Tibial artery (tissue), 4 donors: ENCODE results near the gene ZNF576.
"Not testable (repeated sequence)": the region's sequence is repeated elsewhere in the genome, so short reads cannot be mapped to it uniquely, and the experiment has no call there.

Experiments
- DNase-seq, 2 donors: peaks; one replicate each; pipeline ENCODE4 v3.0.0-alpha.2; 2019
- H3K27ac ChIP-seq, 2 donors: fragments of 200-600 bp; sonication (generic) in 1 of 2; 1 replicate in 1 of 2; 2 replicates in 1 of 2; pipeline ENCODE4 v1.5.1; 2018 to 2019; ENCODE audit warnings: mild to moderate bottlenecking in 1 of 2
- H3K27me3 ChIP-seq, 2 donors: fragments of 200-600 bp; sonication (generic) in 1 of 2; one replicate each; pipeline versions ENCODE4 v1.5.1 to v1.6.0; 2016 to 2019
- H3K36me3 ChIP-seq, 3 donors: fragments of 200-600 bp; sonication (generic) in 2 of 3; one replicate each; pipeline ENCODE4 v1.5.1; 2016 to 2019; ENCODE audit warnings: mild to moderate bottlenecking in 2 of 3
- H3K4me1 ChIP-seq, 4 donors: fragments of 200-600 bp; sonication (generic) in 2 of 4; 1 replicate in 3 of 4; 2 replicates in 1 of 4; pipeline ENCODE4 v1.5.1; 2016 to 2019
- H3K4me3 ChIP-seq, 2 donors: fragments of 200-600 bp; sonication (generic) in 1 of 2; 1 replicate in 1 of 2; 2 replicates in 1 of 2; pipeline ENCODE4 v1.5.1; 2018 to 2019; ENCODE audit warnings: mild to moderate bottlenecking in 2 of 2
- H3K9me3 ChIP-seq, 3 donors: fragments of 200-600 bp; sonication (generic) in 1 of 3; one replicate each; pipeline ENCODE4 v1.5.1; 2016 to 2019
- CTCF ChIP-seq, 2 experiments: fragments of 200-600 bp in 1 of 2; fragments of 450-650 bp in 1 of 2; IDR thresholded peaks; one replicate each; pipeline ENCODE4 v1.5.1; 2017 to 2019; ENCODE audit warnings: antibody characterized with exemption in 2 of 2, mild to moderate bottlenecking in 1 of 2, moderate library complexity in 1 of 2
- intact Hi-C: fragments of 100-400 bp; cut with DNase I; formaldehyde crosslinking; loops from one replicate; pipeline ENCODE4 v1.15.0; 2023; ENCODE audit warnings: low total_unique reads

The ZNF576 gene

DNA sequence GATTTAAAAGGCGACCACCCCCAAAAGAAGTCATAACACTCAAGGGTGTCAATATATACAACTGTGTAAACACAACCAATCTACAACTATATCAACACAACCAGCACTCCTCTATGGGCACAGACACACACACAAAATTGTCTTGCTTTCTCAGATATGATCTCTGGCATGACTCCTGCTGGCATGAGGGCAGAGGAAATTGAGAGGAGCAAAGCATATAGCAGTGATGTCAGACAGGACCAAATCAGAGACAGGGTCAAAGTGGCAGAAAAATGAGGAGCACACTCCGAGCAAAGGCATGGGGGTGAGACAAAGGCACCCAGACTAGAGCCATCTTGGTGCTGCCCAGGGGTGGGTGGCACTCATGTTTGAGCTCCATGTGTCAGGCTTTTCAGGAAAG, 10.0 kb upstream of the ZNF576 start:
- Histone ChIP-seq H3K9me3 (no peaks in the 10 kb centered on the region), H3K27me3 (no peaks in the 10 kb centered on the region), H3K27ac (no peak overlapping the region), H3K4me3 (no peak overlapping the region), H3K36me3 (peaks cover 0 to 27% (median 5%) of the 10 kb centered on the region in 3 donors), H3K4me1 (peaks cover 0 to 5% (median 2%) of the 10 kb centered on the region in 4 donors)
- no peak for TF ChIP-seq CTCF (IDR thresholded peaks at IDR 0.05)
- DNase-seq, result no peak
- intact Hi-C loops, result no loop called here

DNA sequence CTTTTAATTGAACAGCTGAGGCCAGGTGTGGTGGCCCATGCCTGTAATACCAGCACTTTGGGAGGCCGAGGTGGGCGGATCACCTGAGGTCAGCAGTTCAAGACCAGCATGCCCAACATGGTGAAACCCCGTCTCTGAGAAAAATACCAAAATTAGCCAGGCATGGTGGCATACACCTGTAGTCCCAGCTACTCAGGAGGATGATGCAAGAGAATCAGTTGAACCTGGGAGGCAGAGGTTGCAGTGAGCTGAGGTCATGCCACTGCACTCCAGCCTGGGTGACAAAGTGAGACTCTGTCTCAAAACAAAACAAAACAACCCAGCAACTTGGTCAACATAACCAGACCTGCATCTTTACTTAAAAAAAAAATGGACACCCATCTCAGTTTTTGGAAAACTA, 9.4 kb upstream of the ZNF576 start:
- H3K4me3 ChIP-seq, H3K9me3 ChIP-seq, DNase-seq, H3K4me1 ChIP-seq, intact Hi-C loops, H3K27me3 ChIP-seq, H3K27ac ChIP-seq: not testable (repeated sequence)
- H3K36me3 ChIP-seq, result peaks cover 3 to 34% (median 7%) of the 10 kb centered on the region in 3 donors

GRCh38 chr19:43589277-43589676, 7.1 kb upstream of the ZNF576 start:
- peaks cover 0 to 14% (median 11%) of the 10 kb centered on the region in 4 donors for H3K4me1 ChIP-seq
- peaks cover 16 to 57% (median 25%) of the 10 kb centered on the region in 3 donors for H3K36me3 ChIP-seq
- TF ChIP-seq CTCF (IDR thresholded peaks at IDR 0.05), result no peak
- H3K27ac ChIP-seq, result no peak overlapping the region
- no peaks in the 10 kb centered on the region for H3K27me3 ChIP-seq
- DNase-seq, result no peak
- H3K4me3 ChIP-seq, result no peak overlapping the region
- no peaks in the 10 kb centered on the region for H3K9me3 ChIP-seq
- intact Hi-C loops, result no loop called here

- H3K9me3 ChIP-seq, result no peaks in the 10 kb centered on the region
- TF ChIP-seq CTCF (IDR thresholded peaks at IDR 0.05), result no peak
- H3K27ac ChIP-seq, result no peak overlapping the region
- H3K27me3 ChIP-seq, result no peaks in the 10 kb centered on the region
- DNase-seq, result no peak
- H3K36me3 ChIP-seq, result peaks cover 16 to 61% (median 25%) of the 10 kb centered on the region in 3 donors
- no peak overlapping the region for H3K4me3 ChIP-seq
- intact Hi-C loops, result no loop called here
- H3K4me1 ChIP-seq, result peaks cover 0 to 18% (median 15%) of the 10 kb centered on the region in 4 donors
Observed at GRCh38 chr19:43589678-43590077, 6.7 kb upstream of the ZNF576 start.

DNA sequence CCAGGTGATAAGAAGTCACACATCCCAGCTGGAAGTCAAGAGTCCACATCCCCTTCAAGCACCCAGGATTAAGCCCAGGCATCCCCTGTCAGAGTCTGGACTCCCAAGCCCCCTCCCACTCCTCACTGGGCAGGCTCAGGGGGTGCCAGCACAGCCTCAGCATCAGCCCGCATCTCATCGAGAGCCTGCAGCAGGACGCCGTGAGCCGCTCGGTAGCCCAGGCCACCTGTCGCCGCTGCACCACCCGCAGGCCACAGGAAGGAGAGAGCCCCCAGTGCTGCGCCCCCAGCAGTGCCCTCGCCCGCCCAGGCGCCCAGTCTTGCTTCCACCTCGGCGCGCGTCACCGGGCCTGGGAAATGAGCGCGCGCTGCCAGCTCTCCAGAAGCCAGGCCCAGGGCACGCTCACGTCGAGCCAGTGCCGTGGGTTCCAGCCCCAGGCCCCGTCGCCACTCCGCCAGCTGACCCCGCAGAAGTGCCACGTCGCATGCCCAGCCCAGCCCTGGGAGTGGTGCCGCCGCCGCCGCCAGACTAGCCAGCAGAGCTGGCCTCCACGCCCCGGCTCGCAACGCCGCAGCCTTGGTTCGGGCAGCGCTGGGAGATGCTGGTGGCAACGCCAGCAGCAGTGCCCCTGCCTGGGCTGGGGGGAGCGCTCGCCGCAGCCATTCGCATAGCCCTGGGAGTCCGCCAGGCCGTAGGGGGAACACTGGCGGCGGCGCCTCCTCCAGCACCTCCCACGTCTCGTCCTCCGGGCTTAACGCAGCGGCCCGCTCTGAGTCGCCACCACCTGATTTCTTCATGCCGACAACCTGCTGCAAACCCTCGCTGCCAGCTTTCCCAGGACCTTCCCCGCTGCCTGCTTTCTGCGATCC, 4.3 kb upstream of the ZNF576 start:
- H3K36me3 ChIP-seq, result peaks cover 16 to 62% (median 25%) of the 10 kb centered on the region in 3 donors
- DNase-seq, result no peak
- intact Hi-C loops, result no loop called here
- no peak for TF ChIP-seq CTCF (IDR thresholded peaks at IDR 0.05)
- no peak overlapping the region for H3K4me3 ChIP-seq
- H3K4me1 ChIP-seq, result peaks cover 0 to 32% (median 27%) of the 10 kb centered on the region in 4 donors
- no peak overlapping the region for H3K27ac ChIP-seq
- H3K27me3 ChIP-seq, result no peaks in the 10 kb centered on the region
- no peaks in the 10 kb centered on the region for H3K9me3 ChIP-seq

- Histone ChIP-seq H3K4me3 (no peak overlapping the region), H3K36me3 (peaks cover 16 to 62% (median 25%) of the 10 kb centered on the region in 3 donors), H3K9me3 (no peaks in the 10 kb centered on the region), H3K27me3 (no peaks in the 10 kb centered on the region), H3K27ac (no peak overlapping the region), H3K4me1 (peaks cover 0 to 40% (median 35%) of the 10 kb centered on the region in 4 donors)
- intact Hi-C loops, result no loop called here
- DNase-seq, result no peak
- TF ChIP-seq CTCF (IDR thresholded peaks at IDR 0.05), result no peak
Observed at GRCh38 chr19:43592800-43593350, 3.5 kb upstream of the ZNF576 start.
